OCI-LY7 (cell line): Measurements from ENCODE around the gene TAF10. TPM values are rescaled to one million over a fixed set of nuclear protein-coding genes. Genes with fewer than 3 reads are reported as not detected.

Experiments used
- BruUV-seq: library from RNA; stranded (reverse); fragments of 400-500 nt; replicated peaks from 2 replicates; lab custom pipeline; 2021; lab: Mats Ljungman, UMichigan
- CTCF ChIA-PET: fragments of 300-600 bp; sonication (Branson Sonifier 250); formaldehyde crosslinking; loops from one replicate; lab custom pipeline; 2022; ENCODE audit warnings: antibody characterized with exemption; ENCODE audit not compliant: unreplicated experiment; lab: Charles Lee
- POLR2A ChIA-PET: fragments of 300-600 bp; sonication (Branson Sonifier 250); formaldehyde crosslinking; loops from one replicate; lab custom pipeline; 2022; ENCODE audit warnings: antibody characterized with exemption; lab: Charles Lee
- DNase-seq: peaks from one replicate; pipeline ENCODE4 v3.0.0-alpha.2; 2015; ENCODE audit warnings: low spot score
- H2AFZ ChIP-seq: fragments of 200-600 bp; sonication (generic), shearing (Covaris generic); 2 replicates; pipeline ENCODE4 v1.6.1; 2014; ENCODE audit warnings: mild to moderate bottlenecking, antibody characterized with exemption, low read length, moderate library complexity
- H3K27ac ChIP-seq: fragments of 200-600 bp; sonication (generic); 2 replicates; pipeline ENCODE4 v1.5.1; 2014; ENCODE audit warnings: mixed run types, low read depth, mild to moderate bottlenecking, moderate library complexity, low read length, inconsistent platforms; ENCODE audit not compliant: poor library complexity, severe bottlenecking
- H3K36me3 ChIP-seq: fragments of 200-600 bp; sonication (generic); 2 replicates; pipeline ENCODE4 v1.6.1; 2014; ENCODE audit warnings: mild to moderate bottlenecking, antibody characterized with exemption, low read length, moderate library complexity, mixed read lengths; ENCODE audit not compliant: insufficient read depth
- H3K4me1 ChIP-seq: fragments of 200-600 bp; sonication (generic); 2 replicates; pipeline ENCODE4 v1.5.1; 2014; ENCODE audit warnings: mild to moderate bottlenecking, low read length; ENCODE audit not compliant: insufficient read depth, poor library complexity, severe bottlenecking
- H3K4me2 ChIP-seq: fragments of 200-600 bp; sonication (generic); 2 replicates; pipeline ENCODE4 v1.6.1; 2014; ENCODE audit warnings: mild to moderate bottlenecking, low read length
- H3K4me3 ChIP-seq: fragments of 200-600 bp; sonication (generic); 2 replicates; pipeline ENCODE4 v1.5.1; 2014; ENCODE audit warnings: mild to moderate bottlenecking, low read depth, low read length; ENCODE audit not compliant: poor library complexity, severe bottlenecking
- H3K79me2 ChIP-seq: fragments of 200-600 bp; sonication (generic); 2 replicates; pipeline ENCODE4 v1.6.1; 2016; ENCODE audit warnings: low read depth, mild to moderate bottlenecking, low read length, moderate library complexity, mixed read lengths; ENCODE audit not compliant: insufficient read depth
- H3K9me2 ChIP-seq: fragments of 200-600 bp; sonication (generic); 2 replicates; pipeline ENCODE4 v1.6.1; 2016; ENCODE audit warnings: mild to moderate bottlenecking, low read length, mixed read lengths; ENCODE audit not compliant: insufficient read depth
- H3K9me3 ChIP-seq: fragments of 200-600 bp; sonication (generic); 2 replicates; pipeline ENCODE4 v1.6.1; 2014; ENCODE audit warnings: mild to moderate bottlenecking, mixed run types, low read length, mixed read lengths
- H4K20me1 ChIP-seq: fragments of 200-600 bp; sonication (generic); 2 replicates; pipeline ENCODE4 v1.6.1; 2014; ENCODE audit warnings: mild to moderate bottlenecking, antibody characterized with exemption, low read length, moderate library complexity, mixed read lengths; ENCODE audit not compliant: insufficient read depth
- EZH2phosphoT487 ChIP-seq: fragments of 200-600 bp; sonication (generic); IDR thresholded peaks from 2 replicates; pipeline ENCODE4 v1.6.1; 2018; ENCODE audit warnings: low read depth, borderline replicate concordance, mild to moderate bottlenecking, mixed run types, antibody characterized with exemption, low read length, moderate library complexity, mixed read lengths
- intact Hi-C: fragments of 100-400 bp; cut with micrococcal nuclease; formaldehyde crosslinking; loops from one replicate; pipeline ENCODE4 v1.10.0; 2022; ENCODE audit not compliant: unreplicated experiment
- total RNA-seq, 2 experiments: library from RNA; depleted of rRNA in 1 of 2; stranded (reverse); fragments of >200 nt in 1 of 2; shearing (Covaris generic) in 1 of 2; gene quantifications; 2 replicates each; pipeline ENCODE4 v1.2.3, GENCODE V29; 2014 to 2022
- TF ChIP-seq, protein P1 (sequence below): fragments of 200-600 bp; sonication (generic); conservative IDR thresholded peaks from 2 replicates; pipeline ENCODE4 v1.5.1; 2014; ENCODE audit warnings: mild to moderate bottlenecking, antibody characterized with exemption, low read length, moderate library complexity, mixed read lengths

The TAF10 gene
- total RNA-seq, 2 experiments from 2014 or later: 117 to 146 TPM

DNA sequence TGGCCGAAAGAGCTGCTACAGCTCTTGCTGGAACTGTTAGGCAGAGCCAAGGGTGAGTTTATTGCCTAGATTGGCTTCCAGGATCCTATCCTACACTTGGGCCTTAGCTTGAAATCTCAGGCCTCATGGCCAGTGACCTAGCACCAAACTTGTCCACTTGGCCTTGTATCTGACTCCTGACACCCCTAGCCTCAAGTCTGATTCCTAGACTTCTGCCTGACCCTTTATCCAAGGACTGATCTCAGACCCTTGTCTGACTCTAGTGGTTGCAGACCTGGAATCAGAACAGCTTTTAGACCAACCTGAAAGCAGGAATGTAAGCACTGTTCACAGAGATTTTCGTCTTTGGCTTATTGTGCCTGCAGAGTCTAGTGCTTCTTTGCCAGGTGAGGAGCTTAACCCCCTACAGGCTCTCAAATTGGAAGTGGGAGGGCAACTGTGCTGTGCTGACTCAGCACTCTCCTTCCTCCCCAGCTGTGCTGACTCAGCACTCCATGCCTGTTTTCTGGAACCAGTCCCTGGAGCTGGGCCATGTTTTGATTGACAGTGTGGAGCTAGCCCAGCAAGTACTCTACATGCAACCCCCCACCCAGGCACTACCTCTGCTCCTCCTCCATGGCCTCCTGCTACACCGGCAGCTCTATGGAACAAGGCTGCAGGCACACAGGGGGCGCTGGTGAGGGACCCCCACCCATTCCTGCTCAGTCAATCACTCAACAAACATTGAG is 43.7 kb downstream of the TAF10 start:
- no peaks in the 10 kb centered on the region for H3K9me2 ChIP-seq
- no TSS peak for BruUV-seq
- H4K20me1 ChIP-seq: no peaks in the 10 kb centered on the region
- H3K27ac ChIP-seq: no peak overlapping the region
- no peak for TF ChIP-seq EZH2phosphoT487
- TF ChIP-seq, protein P1, sequence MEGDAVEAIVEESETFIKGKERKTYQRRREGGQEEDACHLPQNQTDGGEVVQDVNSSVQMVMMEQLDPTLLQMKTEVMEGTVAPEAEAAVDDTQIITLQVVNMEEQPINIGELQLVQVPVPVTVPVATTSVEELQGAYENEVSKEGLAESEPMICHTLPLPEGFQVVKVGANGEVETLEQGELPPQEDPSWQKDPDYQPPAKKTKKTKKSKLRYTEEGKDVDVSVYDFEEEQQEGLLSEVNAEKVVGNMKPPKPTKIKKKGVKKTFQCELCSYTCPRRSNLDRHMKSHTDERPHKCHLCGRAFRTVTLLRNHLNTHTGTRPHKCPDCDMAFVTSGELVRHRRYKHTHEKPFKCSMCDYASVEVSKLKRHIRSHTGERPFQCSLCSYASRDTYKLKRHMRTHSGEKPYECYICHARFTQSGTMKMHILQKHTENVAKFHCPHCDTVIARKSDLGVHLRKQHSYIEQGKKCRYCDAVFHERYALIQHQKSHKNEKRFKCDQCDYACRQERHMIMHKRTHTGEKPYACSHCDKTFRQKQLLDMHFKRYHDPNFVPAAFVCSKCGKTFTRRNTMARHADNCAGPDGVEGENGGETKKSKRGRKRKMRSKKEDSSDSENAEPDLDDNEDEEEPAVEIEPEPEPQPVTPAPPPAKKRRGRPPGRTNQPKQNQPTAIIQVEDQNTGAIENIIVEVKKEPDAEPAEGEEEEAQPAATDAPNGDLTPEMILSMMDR: peak; percentile 43; the same call in 1 of the 2 replicates
- H3K36me3 ChIP-seq: no peaks in the 10 kb centered on the region
- H3K79me2 ChIP-seq: no peaks in the 10 kb centered on the region
- H2AFZ ChIP-seq: no peak overlapping the region
- ChIA-PET CTCF (no interaction called here), POLR2A (interaction anchor here (0.9 to 1.2 kb wide), 3 partner anchors 10 to 265 kb away, joined by 3 to 4 read pairs (median 3); no protein-coding TSS in a partner anchor)
- intact Hi-C loops: no loop called here
- H3K4me3 ChIP-seq: no peak overlapping the region
- DNase-seq: no peak
- H3K4me2 ChIP-seq: no peak overlapping the region
- H3K4me1 ChIP-seq: no peaks in the 10 kb centered on the region
- H3K9me3 ChIP-seq: no peaks in the 10 kb centered on the region

- Histone ChIP-seq H3K36me3 (no peaks in the 10 kb centered on the region), H3K9me3 (no peaks in the 10 kb centered on the region), H3K9me2 (no peaks in the 10 kb centered on the region), H3K27ac (no peak overlapping the region), H2AFZ (no peak overlapping the region), H3K4me1 (no peaks in the 10 kb centered on the region), H3K79me2 (no peaks in the 10 kb centered on the region), H3K4me2 (no peak overlapping the region), H3K4me3 (no peak overlapping the region), H4K20me1 (no peaks in the 10 kb centered on the region)
- intact Hi-C loops: no loop called here
- no peak for DNase-seq
- POLR2A ChIA-PET: no interaction called here
- BruUV-seq: no TSS peak
- TF ChIP-seq, protein P1: no peak
- no peak for TF ChIP-seq EZH2phosphoT487
- CTCF ChIA-PET: no interaction called here
Observed at GRCh38 chr11:6567371-6567745, 44.7 kb downstream of the TAF10 start.

DNA sequence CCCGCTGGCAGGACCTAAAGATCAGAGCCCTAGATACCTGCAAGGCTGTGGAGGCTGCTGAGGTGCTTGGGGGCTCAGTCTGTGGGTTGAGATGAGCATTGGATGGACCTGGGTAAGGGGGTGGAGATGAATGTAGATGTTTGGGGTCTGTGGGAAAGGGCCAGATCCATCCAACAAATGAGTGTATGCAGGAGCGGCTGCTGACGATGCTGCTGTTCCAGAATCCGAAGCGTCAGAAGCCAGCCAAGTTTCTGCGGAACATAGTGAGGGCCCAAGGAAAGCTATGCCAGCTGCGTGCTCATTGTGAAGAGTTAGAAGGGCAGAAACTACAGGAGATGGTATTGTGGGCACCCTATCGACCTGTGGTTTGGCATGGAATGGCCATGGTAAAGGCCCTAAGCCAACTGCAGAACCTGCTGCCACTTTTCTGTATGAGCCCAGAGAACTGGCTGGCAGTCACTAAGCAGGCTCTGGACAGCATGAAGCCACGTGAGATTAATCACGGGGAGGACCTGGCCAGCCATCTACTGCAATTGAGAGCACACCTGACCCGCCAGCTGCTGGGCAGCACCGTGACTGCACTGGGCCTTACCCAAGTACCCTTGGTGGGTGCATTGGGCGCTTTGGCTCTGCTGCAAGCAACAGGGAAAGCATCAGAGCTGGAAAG is 45.2 kb downstream of the TAF10 start:
- DNase-seq: no peak
- TF ChIP-seq, protein P1: no peak
- TF ChIP-seq EZH2phosphoT487: no peak
- Histone ChIP-seq H4K20me1 (no peaks in the 10 kb centered on the region), H3K36me3 (no peaks in the 10 kb centered on the region), H3K27ac (no peak overlapping the region), H2AFZ (no peak overlapping the region), H3K4me1 (no peaks in the 10 kb centered on the region), H3K4me3 (no peak overlapping the region), H3K79me2 (no peaks in the 10 kb centered on the region), H3K4me2 (no peak overlapping the region), H3K9me3 (no peaks in the 10 kb centered on the region), H3K9me2 (no peaks in the 10 kb centered on the region)
- no TSS peak for BruUV-seq
- CTCF ChIA-PET: no interaction called here
- intact Hi-C loops: no loop called here
- POLR2A ChIA-PET: no interaction called here
